Renal cortical epithelial cell (primary cell): ENCODE measurements around the gene OR13A1. TPM values are rescaled to one million over a fixed set of nuclear protein-coding genes. Genes with fewer than 3 reads are reported as not detected.
"Not testable (repeated sequence)": the region's sequence is repeated elsewhere in the genome, so short reads cannot be mapped to it uniquely, and the experiment has no call there.

Experiments
- DNase-seq: peaks from one replicate; pipeline ENCODE4 v3.0.0-alpha.2; 2011; ENCODE audit warnings: low read depth
- total RNA-seq: library from RNA; depleted of rRNA; stranded (reverse); fragments of >200 nt; gene quantifications from 2 replicates; pipeline ENCODE4 v1.2.3, GENCODE V29; 2014

OR13A1 gene
- total RNA-seq, 1 donor from 2014 or later, result not detected

- DNase-seq, result no peak
Measured at GRCh38 chr10:45282061-45282460, 33.3 kb downstream of the OR13A1 start.

GRCh38 chr10:45280113-45280760, 35.2 kb downstream of the OR13A1 start:
- DNase-seq, result no peak

DNA sequence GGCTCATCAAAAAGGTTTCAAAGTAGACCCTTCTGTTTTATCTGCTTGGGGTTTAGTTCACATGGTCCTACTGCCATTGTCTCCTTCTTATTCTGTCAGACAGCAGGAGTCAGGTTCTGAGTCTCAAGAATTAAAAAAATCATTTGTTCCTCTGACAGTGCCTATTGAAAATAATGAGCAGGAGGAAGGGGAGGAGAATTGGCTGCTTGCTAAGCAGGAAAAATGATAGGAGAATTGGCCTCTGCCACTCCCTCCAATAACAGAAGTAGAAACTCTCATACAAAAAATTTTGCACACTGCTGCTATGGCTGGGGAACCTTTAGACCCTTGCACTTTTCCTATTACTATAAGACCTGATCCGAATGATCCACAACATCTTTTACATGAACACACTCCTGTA, 35.7 kb downstream of the OR13A1 start:
- no peak for DNase-seq

DNA sequence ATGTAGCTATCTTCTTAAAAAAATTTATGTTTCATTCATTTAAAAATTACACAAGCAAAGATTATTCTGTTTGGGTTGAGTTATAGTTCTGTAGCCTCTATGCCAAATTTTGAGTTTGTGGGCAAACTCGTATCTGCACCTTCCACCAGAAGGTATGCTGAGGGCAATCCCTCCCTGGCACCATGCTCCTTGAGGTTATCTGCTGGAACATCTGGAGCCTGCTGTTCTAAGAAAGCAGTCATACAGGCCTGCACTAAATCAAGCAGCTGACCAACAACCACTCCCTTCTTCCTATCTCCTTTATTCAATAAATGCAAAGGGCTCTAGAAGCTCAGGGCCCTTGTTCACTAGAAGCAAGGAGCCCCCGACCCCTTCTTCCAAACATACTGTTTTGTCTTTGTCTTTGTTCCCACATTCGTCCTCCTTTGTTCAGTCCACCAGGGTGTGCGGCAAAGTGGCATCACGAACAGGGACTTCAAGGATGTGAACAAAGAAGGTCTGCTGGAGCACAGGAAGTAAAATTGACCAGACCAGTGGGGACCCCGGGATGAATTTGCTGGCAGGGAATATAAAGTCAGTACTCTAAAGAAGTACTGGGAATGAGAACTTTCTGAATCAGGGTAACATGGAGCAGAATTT, 36.4 kb downstream of the OR13A1 start:
- DNase-seq, result no peak

DNA sequence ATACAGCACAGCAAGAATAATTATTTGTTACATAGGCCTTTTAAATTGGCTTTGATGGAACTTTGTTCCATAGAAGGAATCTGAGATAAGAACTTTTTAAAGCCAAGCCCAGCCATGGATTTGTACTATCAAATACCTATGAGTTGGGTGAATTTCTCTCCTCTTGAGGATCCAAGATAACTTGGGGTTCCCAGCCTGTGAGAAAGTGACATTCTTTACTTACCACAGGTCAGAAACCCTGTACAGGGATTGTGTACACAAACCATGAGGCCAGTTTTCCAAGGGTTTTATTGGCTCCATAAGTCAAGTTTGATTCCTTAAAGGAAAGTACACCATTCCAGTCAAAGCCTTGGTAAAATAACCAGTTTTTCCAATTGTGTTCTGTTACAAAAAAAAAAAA, 39.3 kb downstream of the OR13A1 start:
- not testable (repeated sequence) for DNase-seq

DNA sequence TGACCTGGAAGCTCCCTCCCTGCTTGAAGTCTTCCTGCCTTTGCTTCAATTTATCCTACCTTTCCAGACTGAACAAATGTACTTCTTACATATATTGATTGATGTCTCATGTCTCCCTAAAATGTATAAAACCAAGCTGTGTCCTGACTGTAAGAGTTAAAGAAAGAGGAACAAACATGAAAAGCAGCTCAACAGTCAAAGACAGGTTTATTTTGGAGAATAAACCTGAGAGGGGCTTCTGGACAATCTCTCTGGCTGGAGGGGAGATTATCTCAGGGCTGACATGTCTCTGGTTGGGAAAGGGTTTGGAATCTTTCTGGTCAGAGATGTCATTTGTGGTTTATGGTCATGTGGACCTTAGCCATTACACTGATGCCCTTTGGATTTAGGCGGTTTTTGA, 41.0 kb downstream of the OR13A1 start:
- DNase-seq, result no peak

- not testable (repeated sequence) for DNase-seq
Measured at GRCh38 chr10:45267777-45268176, 47.6 kb downstream of the OR13A1 start.

GRCh38 chr10:45265996-45266395, 49.4 kb downstream of the OR13A1 start:
- no peak for DNase-seq

- no peak for DNase-seq
Measured at GRCh38 chr10:45261946-45262345, 53.5 kb downstream of the OR13A1 start.

- no peak for DNase-seq
Measured at GRCh38 chr10:45261243-45261775, 54.1 kb downstream of the OR13A1 start.

- not testable (repeated sequence) for DNase-seq
Measured at GRCh38 chr10:45260635-45261034, 54.8 kb downstream of the OR13A1 start.

- DNase-seq, result not testable (repeated sequence)
Measured at GRCh38 chr10:45259786-45260495, 55.5 kb downstream of the OR13A1 start.

GRCh38 chr10:45257600-45257999, 57.8 kb downstream of the OR13A1 start:
- DNase-seq, result no peak

GRCh38 chr10:45256246-45256645, 59.2 kb downstream of the OR13A1 start:
- no peak for DNase-seq

GRCh38 chr10:45255706-45256105, 59.7 kb downstream of the OR13A1 start:
- no peak for DNase-seq

DNA sequence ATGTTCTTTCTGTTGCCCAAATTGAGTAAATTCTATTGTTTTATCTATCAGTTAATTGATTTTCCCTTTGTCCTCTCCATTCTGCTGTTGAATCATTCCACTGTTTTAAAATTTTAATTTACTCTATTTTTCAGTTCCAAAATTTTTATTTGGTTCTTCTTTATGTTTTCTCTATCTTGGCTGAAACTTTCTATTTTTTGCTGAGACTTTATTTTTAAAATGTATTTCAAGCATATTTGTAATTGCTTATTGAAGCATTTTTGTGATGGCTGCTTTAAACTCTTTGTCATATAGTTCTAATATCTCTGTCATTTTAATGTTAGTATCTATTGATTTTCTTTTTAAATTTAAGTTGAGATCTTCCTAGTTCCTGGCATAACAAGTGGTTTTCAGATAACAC, 60.5 kb downstream of the OR13A1 start:
- no peak for DNase-seq

GRCh38 chr10:45253183-45253914, 62.1 kb downstream of the OR13A1 start:
- DNase-seq, result no peak

Other genes with a start within 250 kb of the OR13A1 start
- 23.8 and 32.4 TPM in 2 replicates for gene ALOX5, start 58.6 kb upstream of the OR13A1 start, total RNA-seq